Activated T-cell treated with anti-CD3 and anti-CD28 coated beads, Interleukin-2, amount 50 U/mL, for 72 hours (primary cell): ENCODE data around the gene ABCA2. TPM values are rescaled to one million over a fixed set of nuclear protein-coding genes. Genes with fewer than 3 reads are reported as not detected.
"Not testable (repeated sequence)": the region's sequence is repeated elsewhere in the genome, so short reads cannot be mapped to it uniquely, and the experiment has no call there.

Source experiments
- ATAC-seq, 2 donors: fragments of 150-1000 bp; cut with Tn5 transposase; replicated peaks in 1 of 2; 2 replicates each; pipeline ENCODE4 v1.10.0; 2021; ENCODE audit warnings: moderate library complexity in 2 of 2, mild to moderate bottlenecking in 1 of 2
- DNase-seq, 2 donors: peaks; one replicate each; pipeline ENCODE4 v3.0.0; 2021 to 2022; ENCODE audit warnings: mixed read lengths in 1 of 2
- H3K27ac Mint-ChIP-seq: one replicate; pipeline ENCODE4 v1.8.0; 2022; ENCODE audit warnings: mild to moderate bottlenecking, moderate library complexity, mixed read lengths
- H3K27me3 Mint-ChIP-seq: one replicate; pipeline ENCODE4 v1.8.0; 2022; ENCODE audit warnings: low read depth, mixed read lengths
- H3K36me3 Mint-ChIP-seq, 2 donors: one replicate each; pipeline ENCODE4 v1.8.0; 2022; ENCODE audit warnings: mixed read lengths in 2 of 2, mild to moderate bottlenecking in 1 of 2; ENCODE audit not compliant: insufficient read depth in 2 of 2
- H3K4me1 Mint-ChIP-seq: one replicate; pipeline ENCODE4 v1.8.0; 2022; ENCODE audit warnings: low read depth, mixed read lengths
- H3K4me3 Mint-ChIP-seq, 2 donors: one replicate each; pipeline ENCODE4 v1.8.0; 2022; ENCODE audit warnings: mild to moderate bottlenecking in 2 of 2, mixed read lengths in 2 of 2, moderate library complexity in 2 of 2
- H3K9me3 Mint-ChIP-seq, 2 donors: one replicate each; pipeline ENCODE4 v1.8.0; 2022; ENCODE audit warnings: mixed read lengths in 2 of 2
- total RNA-seq, 2 donors: library from RNA; stranded (reverse); gene quantifications; one replicate each; pipeline ENCODE4 v1.2.3, GENCODE V29; 2022

ABCA2 gene
- total RNA-seq, 2 donors from 2014 or later: 23.9 to 27.5 TPM

GRCh38 chr9:137007816-137008270 is 20.2 kb downstream of the ABCA2 start:
- no peak for ATAC-seq
- no peaks in the 10 kb centered on the region for H3K4me1 Mint-ChIP-seq
- H3K36me3 Mint-ChIP-seq: no peaks in the 10 kb centered on the region
- no peak overlapping the region for H3K27ac Mint-ChIP-seq
- H3K4me3 Mint-ChIP-seq: no peak overlapping the region
- H3K27me3 Mint-ChIP-seq: no peaks in the 10 kb centered on the region
- H3K9me3 Mint-ChIP-seq: no peaks in the 10 kb centered on the region
- DNase-seq: no peak

DNA sequence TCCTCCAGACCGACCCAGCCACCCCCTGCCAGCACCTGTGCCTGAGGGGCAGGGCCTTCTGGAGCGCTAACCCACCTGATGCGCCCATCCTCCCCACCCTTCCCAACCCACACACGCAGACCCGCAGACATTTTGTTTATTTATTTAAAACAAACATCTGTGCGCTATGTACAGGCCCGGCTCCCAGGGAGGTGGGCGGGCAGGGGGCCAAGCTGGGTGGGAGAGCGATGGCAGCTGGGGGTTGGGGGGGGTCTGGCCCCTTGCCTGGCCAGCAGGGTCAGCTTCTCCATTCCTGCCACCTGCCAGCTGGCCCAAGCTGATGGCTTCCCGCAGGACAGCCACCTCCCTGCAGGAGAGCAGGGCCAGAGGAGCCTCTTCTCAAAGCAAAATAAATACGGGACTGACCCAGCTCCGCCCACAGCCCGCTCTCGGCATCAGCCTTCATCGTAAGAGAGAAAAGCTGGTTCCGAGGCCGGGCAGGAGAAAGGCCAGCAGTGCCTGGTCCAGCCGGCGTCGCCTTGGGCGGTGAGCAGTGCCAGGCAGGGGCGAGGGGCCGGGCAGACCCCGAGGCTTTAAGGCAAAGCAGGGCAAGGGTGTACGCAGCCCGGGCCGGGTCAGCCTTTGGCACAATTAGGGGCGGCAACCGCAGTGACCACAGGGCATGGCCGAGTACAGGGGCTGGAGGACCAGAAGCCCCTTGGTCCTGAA is 20.8 kb downstream of the ABCA2 start:
- no peaks in the 10 kb centered on the region for H3K4me1 Mint-ChIP-seq
- DNase-seq: no peak
- H3K36me3 Mint-ChIP-seq: no peaks in the 10 kb centered on the region
- ATAC-seq: no peak
- H3K27me3 Mint-ChIP-seq: no peaks in the 10 kb centered on the region
- no peak overlapping the region for H3K4me3 Mint-ChIP-seq
- H3K9me3 Mint-ChIP-seq: no peaks in the 10 kb centered on the region
- H3K27ac Mint-ChIP-seq: no peak overlapping the region

DNA sequence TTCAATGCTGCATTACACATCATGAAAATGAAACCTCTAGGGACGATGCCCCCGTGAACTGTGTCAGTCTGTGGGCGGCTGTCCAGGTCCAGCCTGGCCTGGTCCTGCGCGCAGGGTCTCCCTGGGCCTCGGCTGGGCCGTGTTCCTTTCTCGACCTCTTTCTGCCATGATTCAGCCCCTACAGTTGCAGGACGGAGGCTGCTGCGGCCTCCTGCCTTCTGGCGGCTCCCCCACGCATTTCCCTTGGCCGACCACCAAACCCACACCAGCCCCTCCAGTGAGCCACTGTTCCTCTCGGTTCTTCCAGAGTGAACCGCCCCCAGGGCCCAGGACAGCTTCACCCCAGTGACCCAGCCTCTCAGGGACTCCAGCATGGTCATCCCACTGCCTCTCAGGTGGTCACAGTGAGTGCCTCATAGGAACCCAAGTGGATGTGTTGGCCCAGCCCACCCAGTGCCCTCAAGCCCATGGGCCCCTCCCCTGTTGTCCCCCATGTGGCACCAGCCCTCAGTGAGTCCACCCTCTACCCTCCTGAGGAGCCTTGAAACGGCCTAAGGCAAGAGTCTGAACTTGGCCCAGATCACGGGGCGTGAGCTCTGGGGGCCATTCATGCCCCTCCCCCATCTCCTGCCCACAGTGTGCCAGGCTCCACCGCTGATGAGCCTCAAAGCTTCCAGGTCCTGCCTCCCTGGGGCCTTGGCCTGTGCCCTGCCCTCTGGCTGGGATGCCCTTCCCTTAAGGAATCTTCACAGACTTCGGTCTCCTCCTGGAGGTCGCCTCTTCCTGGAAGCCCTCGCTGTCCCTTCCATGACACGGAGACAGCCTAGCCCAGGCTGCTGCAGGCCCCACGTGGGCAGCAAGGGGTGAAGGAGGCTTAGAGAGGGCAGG is 21.7 kb downstream of the ABCA2 start:
- DNase-seq (peak in 1 of 2 donors; percentile 23), ATAC-seq (peak; percentile 36 to 45)
- H3K4me3 Mint-ChIP-seq: peak overlapping the region in 1 of 2 donors; percentile 4
- H3K36me3 Mint-ChIP-seq: no peaks in the 10 kb centered on the region
- H3K27me3 Mint-ChIP-seq: no peaks in the 10 kb centered on the region
- no peaks in the 10 kb centered on the region for H3K9me3 Mint-ChIP-seq
- no peak overlapping the region for H3K27ac Mint-ChIP-seq
- H3K4me1 Mint-ChIP-seq: no peaks in the 10 kb centered on the region

- not testable (repeated sequence) for H3K36me3 Mint-ChIP-seq, ATAC-seq, DNase-seq, H3K4me3 Mint-ChIP-seq, H3K9me3 Mint-ChIP-seq, H3K27ac Mint-ChIP-seq, H3K27me3 Mint-ChIP-seq
- peaks cover 14% of the 10 kb centered on the region for H3K4me1 Mint-ChIP-seq
These were observed 23.8 kb downstream of the ABCA2 start for GRCh38 chr9:137004285-137004684.

GRCh38 chr9:137002646-137003041 is 25.4 kb downstream of the ABCA2 start:
- H3K4me1 Mint-ChIP-seq: peaks cover 30% of the 10 kb centered on the region

DNA sequence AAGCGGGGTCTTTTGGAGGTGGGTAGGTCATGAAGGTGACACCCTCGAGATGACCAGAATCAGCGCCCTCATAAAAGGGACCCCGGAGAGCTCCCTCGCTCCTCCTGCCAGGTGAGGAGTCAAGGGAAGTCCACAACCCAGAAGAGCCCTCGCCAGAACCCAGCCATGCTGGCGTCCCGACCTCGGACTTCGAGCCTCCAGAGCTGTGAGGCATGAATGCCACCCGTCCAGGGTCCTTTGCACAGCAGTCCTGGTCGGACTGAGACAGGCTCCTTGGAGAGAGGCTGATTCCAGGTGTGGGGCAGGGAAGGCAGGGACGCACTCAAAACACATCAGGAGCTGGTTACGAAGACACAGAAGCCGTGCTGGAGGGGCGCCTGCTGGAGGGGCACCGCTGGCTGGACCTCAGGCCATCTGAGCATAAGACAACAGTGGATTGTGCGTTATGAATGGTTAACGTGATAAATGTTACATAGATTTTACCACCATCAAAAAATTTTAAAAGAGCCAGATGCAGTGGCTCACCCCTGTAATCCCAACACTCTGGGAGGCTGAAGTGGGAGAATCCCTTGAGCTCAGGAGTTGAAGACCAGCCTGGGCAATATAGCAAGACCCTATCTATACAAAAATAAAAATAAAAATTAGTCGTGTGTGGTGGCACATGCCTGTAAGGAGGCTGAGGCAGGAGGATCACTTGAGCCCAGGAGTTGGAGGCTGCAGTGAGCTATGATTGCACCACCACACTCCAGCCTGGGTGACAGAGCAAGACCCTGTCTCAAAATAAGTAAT is 26.0 kb downstream of the ABCA2 start:
- Mint-ChIP-seq H3K27ac (no peak overlapping the region), H3K4me3 (no peak overlapping the region), H3K36me3 (no peaks in the 10 kb centered on the region), H3K27me3 (peaks cover 10% of the 10 kb centered on the region), H3K9me3 (no peaks in the 10 kb centered on the region), H3K4me1 (peaks cover 34% of the 10 kb centered on the region)
- no peak for DNase-seq
- ATAC-seq: no peak

More at GRCh38 chr9:137002646-137003041, 25.4 kb downstream of the ABCA2 start:
- ATAC-seq (no peak), DNase-seq (no peak)
- no peak overlapping the region for H3K4me3 Mint-ChIP-seq
- H3K27me3 Mint-ChIP-seq: peaks cover 8% of the 10 kb centered on the region
- H3K36me3 Mint-ChIP-seq: no peaks in the 10 kb centered on the region
- no peaks in the 10 kb centered on the region for H3K9me3 Mint-ChIP-seq
- H3K27ac Mint-ChIP-seq: no peak overlapping the region

GRCh38 chr9:137000177-137000930 is 27.7 kb downstream of the ABCA2 start:
- Mint-ChIP-seq H3K27me3 (peaks cover 10% of the 10 kb centered on the region), H3K4me1 (peaks cover 42% of the 10 kb centered on the region), H3K9me3 (no peaks in the 10 kb centered on the region), H3K27ac (peak overlapping the region; percentile 82), H3K4me3 (peak overlapping the region; percentile 59 to 60), H3K36me3 (no peaks in the 10 kb centered on the region)
- peak; percentile 84 to 86 for ATAC-seq
- DNase-seq: peak; percentile 62 to 73

DNA sequence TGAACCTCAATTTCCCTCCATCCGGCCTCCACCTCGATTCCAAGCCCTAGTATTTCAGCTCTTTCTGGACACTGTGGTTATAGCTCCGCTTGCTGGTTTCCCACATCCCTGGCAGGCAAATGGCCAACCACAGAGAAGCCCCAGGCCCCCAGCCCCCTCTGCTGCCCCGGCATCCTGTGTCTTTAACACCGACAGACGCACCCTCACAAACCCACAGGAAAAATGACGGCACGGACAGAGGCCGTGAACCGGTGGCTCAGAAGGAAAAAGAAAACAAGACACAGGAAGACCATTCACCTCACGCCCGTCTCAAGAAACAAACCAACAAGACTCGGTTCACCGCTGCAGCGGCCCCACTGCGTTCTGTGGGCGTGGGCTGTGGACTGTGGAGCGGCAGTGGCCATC is 30.2 kb downstream of the ABCA2 start:
- Mint-ChIP-seq H3K27ac (no peak overlapping the region), H3K9me3 (no peaks in the 10 kb centered on the region), H3K36me3 (no peaks in the 10 kb centered on the region), H3K27me3 (peaks cover 10% of the 10 kb centered on the region), H3K4me3 (peak overlapping the region; percentile 53), H3K4me1 (peaks cover 51% of the 10 kb centered on the region)
- ATAC-seq: no peak
- no peak for DNase-seq

DNA sequence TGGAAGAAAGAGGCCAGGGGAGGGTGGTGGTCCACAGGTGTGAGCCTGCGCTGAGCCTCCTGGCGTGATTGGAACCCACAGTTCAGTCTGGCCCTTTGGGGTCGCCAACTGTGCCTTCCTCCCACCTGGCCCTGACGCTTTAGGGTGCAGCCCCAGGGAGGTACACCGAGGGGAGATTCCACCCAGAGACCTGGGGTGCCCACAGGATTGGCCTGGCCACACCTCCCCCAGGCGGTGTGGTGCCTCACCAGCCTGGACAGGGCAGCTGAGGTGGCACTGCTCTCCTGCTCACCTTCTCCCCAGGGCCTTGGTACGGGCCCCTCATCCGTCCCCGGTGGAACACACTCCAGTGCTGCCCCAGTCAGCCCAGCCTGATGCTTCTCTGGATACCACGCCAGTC is 30.7 kb downstream of the ABCA2 start:
- H3K4me3 Mint-ChIP-seq: peak overlapping the region; percentile 53
- ATAC-seq (no peak), DNase-seq (no peak)
- H3K27me3 Mint-ChIP-seq: peaks cover 10% of the 10 kb centered on the region
- H3K36me3 Mint-ChIP-seq: no peaks in the 10 kb centered on the region
- H3K4me1 Mint-ChIP-seq: peaks cover 51% of the 10 kb centered on the region
- H3K27ac Mint-ChIP-seq: no peak overlapping the region
- H3K9me3 Mint-ChIP-seq: no peaks in the 10 kb centered on the region

DNA sequence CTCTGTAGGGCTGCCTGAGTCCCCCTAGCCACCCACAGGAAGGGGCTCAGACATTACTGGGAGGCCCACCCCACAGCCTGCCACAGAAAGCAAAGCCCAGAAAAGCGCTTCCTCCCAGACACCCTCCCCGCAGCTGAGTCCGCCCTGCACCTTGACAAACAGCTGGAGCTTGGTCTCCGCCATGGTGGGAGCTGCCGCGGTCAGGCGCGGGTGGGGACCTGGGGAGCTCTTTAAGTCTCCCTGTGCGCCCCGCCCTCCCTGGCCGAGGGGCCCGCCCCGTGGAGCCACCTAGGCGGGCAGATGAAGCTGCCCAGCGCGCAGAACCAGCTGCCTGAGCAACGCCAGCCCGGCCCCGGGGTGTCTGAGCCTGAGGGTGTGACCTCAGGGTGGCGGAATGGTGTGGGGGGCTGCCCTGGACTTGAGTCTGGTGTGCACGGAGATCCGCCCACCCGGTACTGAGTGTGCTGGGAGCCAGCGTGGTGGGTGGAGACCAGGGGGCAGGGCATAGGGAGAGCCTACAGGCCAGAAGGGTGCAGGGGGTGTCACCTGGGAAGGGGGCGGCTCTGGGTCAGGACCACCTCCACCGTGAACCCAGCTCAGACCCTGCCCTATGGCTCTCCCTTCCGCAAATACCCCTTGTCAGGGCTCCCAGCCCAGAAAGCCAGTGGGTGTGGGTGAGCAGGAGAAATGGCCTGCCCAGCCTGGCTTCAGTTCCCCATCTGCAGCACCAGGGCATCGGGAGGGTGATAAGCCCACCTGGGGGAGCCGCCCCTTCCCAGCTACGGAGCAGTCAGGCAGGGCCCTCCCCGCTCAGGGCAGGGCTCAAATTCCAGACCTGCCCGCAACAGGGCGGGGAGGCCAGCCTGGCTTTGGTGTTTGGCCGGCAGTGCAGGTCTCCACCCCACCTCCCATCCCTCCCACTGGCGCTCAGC is 31.4 kb downstream of the ABCA2 start, which contains the start of gene CLIC3:
Gene CLIC3, minus strand, starts transcription at position 208 of the 932 bp plus-strand sequence. Its CDS starts 25 bp downstream, at position 183.
- Mint-ChIP-seq H3K36me3 (no peaks in the 10 kb centered on the region), H3K27me3 (peaks cover 10% of the 10 kb centered on the region), H3K27ac (no peak within 1 kb of the TSS), H3K4me3 (peak within 1 kb of the TSS; percentile 49 to 52), H3K9me3 (no peaks in the 10 kb centered on the region), H3K4me1 (peaks cover 53% of the 10 kb centered on the region)
- ATAC-seq (no peak), DNase-seq (peak; percentile 35 to 40)

DNA sequence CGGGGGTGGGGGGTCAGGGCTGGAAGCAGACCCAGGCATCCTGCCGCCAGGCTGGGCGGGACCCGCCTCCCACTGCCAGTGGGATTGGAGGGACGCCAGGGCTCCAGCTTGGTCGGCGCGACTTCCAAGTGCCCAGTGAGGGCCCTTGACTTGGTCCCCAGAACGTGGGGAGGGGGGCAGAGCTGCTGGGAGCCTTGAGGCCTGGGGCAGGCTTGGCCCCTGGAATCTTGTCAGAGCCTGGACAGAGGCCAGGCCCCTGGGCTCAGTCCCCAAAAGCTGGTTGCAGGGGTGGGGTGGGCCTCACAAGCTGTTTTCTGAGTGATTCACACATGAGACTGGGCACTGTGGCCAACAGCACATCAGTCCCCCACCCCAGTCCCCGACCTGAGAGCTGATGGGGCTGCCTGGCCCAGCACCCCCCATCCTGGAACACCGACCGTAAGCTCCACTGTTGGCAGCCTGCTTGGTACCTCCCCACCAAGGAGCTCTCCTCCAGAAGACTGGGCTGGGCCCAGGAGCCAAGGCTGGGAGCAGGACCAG is 32.2 kb downstream of the ABCA2 start:
- ATAC-seq (no peak), DNase-seq (no peak)
- Mint-ChIP-seq H3K36me3 (no peaks in the 10 kb centered on the region), H3K9me3 (no peaks in the 10 kb centered on the region), H3K4me3 (peak overlapping the region; percentile 49 to 52), H3K27ac (no peak overlapping the region), H3K27me3 (peaks cover 10% of the 10 kb centered on the region), H3K4me1 (peaks cover 56% of the 10 kb centered on the region)
